ENCODE results near the gene ARRDC5. TPM values are rescaled to one million over a fixed set of nuclear protein-coding genes. Genes with fewer than 3 reads are reported as not detected.
A peak's percentile ranks its signal among the peaks of the same experiment; 100 is the strongest.

The ARRDC5 gene
- polyA plus RNA-seq, 1 donor (not counting 4 experiments of a cell fraction or from before 2014, with no cell fraction given) = not detected

DNA sequence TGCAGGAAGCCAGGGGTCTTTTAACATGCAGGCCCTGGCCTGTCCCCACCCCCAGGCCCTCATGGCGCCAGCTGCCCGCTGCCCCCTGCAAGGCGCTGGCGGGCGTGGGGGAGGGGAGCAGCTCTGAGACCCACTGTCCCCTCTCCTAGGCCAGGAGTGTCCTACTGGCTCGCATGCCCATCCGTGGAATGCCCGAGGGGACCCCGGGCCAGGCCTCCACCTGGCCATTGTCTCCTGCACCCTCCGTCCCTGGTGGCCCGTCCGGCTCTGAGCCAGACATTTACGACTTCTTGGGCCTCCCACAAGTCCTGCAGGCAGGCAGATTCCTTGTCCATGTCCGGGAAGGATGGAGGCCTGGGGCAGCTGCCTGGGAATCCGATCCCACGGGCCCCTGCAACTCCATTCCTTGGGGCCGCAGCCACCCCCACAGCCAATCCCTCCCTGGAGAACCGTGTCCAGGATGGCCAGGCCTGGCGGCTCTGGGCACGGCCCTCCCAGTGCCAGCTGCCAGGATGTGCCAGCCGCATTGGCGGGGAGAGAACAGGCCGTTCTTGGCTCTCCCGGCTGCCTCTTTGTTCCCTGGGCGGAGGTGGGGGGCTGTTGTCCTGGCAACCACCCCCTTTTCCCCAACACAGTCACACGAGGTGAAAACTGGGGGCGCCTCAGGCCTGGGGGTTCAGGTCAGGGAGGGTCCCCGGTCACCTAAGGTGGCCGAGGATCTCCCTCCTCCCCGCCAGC is 24.8 kb downstream of the ARRDC5 start:
- peak overlapping the region; percentile 37 for H2AFZ ChIP-seq (ENCODE audit: control insufficient read depth, low read length)
- H3K9me3 ChIP-seq (ENCODE audit: control insufficient read depth, low read depth, low read length) = no peaks in the 10 kb centered on the region
- no peaks in the 10 kb centered on the region for H3K36me3 ChIP-seq (ENCODE audit: control insufficient read depth in 2 of 2, extremely low read depth in 1 of 2, insufficient read depth in 2 of 2, low read length in 2 of 2)
- dilution Hi-C loops (cut with MboI; ENCODE audit: extremely low pct_ligation_motif_present, low sequenced_read_pairs) = no loop called here
- no peaks in the 10 kb centered on the region for H4K20me1 ChIP-seq (ENCODE audit: control insufficient read depth, extremely low read depth, insufficient read depth, low read length)
- H3K9me1 ChIP-seq (ENCODE audit: control insufficient read depth, extremely low read depth, insufficient read depth, low read length) = no peaks in the 10 kb centered on the region
- no peak for DNase-seq (ENCODE audit: low read depth, low spot score)
- no peak overlapping the region for H3K4me2 ChIP-seq (ENCODE audit: control insufficient read depth, extremely low read depth, insufficient read depth, low read depth, low read length)
- no peaks in the 10 kb centered on the region for H3K79me2 ChIP-seq (ENCODE audit: control insufficient read depth, insufficient read depth, low read length)
- H3K27ac ChIP-seq (ENCODE audit: control insufficient read depth, insufficient read depth, low read length) = no peak overlapping the region
- no peak overlapping the region for H3K4me3 ChIP-seq (ENCODE audit: control insufficient read depth in 2 of 3, extremely low read depth in 1 of 3, insufficient read depth in 2 of 3, low read depth in 1 of 3, low read length in 3 of 3)
- no peak for FAIRE-seq
- TF ChIP-seq, protein P1, sequence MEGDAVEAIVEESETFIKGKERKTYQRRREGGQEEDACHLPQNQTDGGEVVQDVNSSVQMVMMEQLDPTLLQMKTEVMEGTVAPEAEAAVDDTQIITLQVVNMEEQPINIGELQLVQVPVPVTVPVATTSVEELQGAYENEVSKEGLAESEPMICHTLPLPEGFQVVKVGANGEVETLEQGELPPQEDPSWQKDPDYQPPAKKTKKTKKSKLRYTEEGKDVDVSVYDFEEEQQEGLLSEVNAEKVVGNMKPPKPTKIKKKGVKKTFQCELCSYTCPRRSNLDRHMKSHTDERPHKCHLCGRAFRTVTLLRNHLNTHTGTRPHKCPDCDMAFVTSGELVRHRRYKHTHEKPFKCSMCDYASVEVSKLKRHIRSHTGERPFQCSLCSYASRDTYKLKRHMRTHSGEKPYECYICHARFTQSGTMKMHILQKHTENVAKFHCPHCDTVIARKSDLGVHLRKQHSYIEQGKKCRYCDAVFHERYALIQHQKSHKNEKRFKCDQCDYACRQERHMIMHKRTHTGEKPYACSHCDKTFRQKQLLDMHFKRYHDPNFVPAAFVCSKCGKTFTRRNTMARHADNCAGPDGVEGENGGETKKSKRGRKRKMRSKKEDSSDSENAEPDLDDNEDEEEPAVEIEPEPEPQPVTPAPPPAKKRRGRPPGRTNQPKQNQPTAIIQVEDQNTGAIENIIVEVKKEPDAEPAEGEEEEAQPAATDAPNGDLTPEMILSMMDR (optimal IDR thresholded peaks at IDR 0.05 in 1 of 3, IDR thresholded peaks at IDR 0.05 in 1 of 3, conservative IDR thresholded peaks at IDR 0.05 in 1 of 3; ENCODE audit: extremely low read depth in 1 of 3, insufficient read depth in 2 of 3, low read length in 3 of 3) = no peak
- no peak for TF ChIP-seq EZH2 (IDR thresholded peaks at IDR 0.05; ENCODE audit: low read length)
- no peaks in the 10 kb centered on the region for H3K4me1 ChIP-seq (ENCODE audit: control insufficient read depth, extremely low read depth, insufficient read depth, low read length)
- no peak overlapping the region for H3K9ac ChIP-seq (ENCODE audit: control insufficient read depth, extremely low read depth, insufficient read depth, low read length)
- no peaks in the 10 kb centered on the region for H3K27me3 ChIP-seq (ENCODE audit: control insufficient read depth, extremely low read depth, insufficient read depth, low read length)

DNA sequence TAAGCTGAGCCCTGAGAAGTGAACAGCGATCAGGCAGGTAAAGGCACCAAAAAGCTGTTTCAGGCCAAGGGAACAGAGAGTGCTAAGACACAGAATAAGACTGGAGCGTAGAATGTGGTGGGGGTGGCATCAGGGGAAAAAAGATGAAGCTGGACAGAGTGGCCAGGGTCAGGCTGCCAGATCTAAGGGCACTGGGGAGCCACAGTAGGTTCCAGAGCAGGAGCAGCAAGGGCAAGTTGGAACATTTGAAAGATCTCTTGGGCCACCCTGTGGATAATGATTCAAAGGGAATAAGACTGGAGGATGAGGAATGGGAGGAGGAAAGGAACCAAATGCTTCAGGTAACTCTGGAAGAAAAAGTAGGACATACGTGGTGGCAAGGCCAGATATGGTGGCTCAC is 28.8 kb downstream of the ARRDC5 start:
- dilution Hi-C loops (cut with MboI; ENCODE audit: extremely low pct_ligation_motif_present, low sequenced_read_pairs) = no loop called here
- Histone ChIP-seq H3K27ac (ENCODE audit: control insufficient read depth, insufficient read depth, low read length) (no peak overlapping the region), H3K9ac (ENCODE audit: control insufficient read depth, extremely low read depth, insufficient read depth, low read length) (no peak overlapping the region), H3K79me2 (ENCODE audit: control insufficient read depth, insufficient read depth, low read length) (no peaks in the 10 kb centered on the region), H3K4me2 (ENCODE audit: control insufficient read depth, extremely low read depth, insufficient read depth, low read depth, low read length) (no peak overlapping the region), H3K9me3 (ENCODE audit: control insufficient read depth, low read depth, low read length) (no peaks in the 10 kb centered on the region), H3K36me3 (ENCODE audit: control insufficient read depth in 2 of 2, extremely low read depth in 1 of 2, insufficient read depth in 2 of 2, low read length in 2 of 2) (no peaks in the 10 kb centered on the region), H2AFZ (ENCODE audit: control insufficient read depth, low read length) (no peak overlapping the region), H3K27me3 (ENCODE audit: control insufficient read depth, extremely low read depth, insufficient read depth, low read length) (no peaks in the 10 kb centered on the region), H4K20me1 (ENCODE audit: control insufficient read depth, extremely low read depth, insufficient read depth, low read length) (no peaks in the 10 kb centered on the region), H3K9me1 (ENCODE audit: control insufficient read depth, extremely low read depth, insufficient read depth, low read length) (no peaks in the 10 kb centered on the region), H3K4me3 (ENCODE audit: control insufficient read depth in 2 of 3, extremely low read depth in 1 of 3, insufficient read depth in 2 of 3, low read depth in 1 of 3, low read length in 3 of 3) (no peak overlapping the region), H3K4me1 (ENCODE audit: control insufficient read depth, extremely low read depth, insufficient read depth, low read length) (peaks cover 14% of the 10 kb centered on the region)
- TF ChIP-seq EZH2 (IDR thresholded peaks at IDR 0.05; ENCODE audit: low read length) = no peak
- TF ChIP-seq, protein P1 (optimal IDR thresholded peaks at IDR 0.05 in 1 of 3, IDR thresholded peaks at IDR 0.05 in 1 of 3, conservative IDR thresholded peaks at IDR 0.05 in 1 of 3; ENCODE audit: extremely low read depth in 1 of 3, insufficient read depth in 2 of 3, low read length in 3 of 3) = no peak
- DNase-seq (ENCODE audit: low read depth, low spot score) (no peak), FAIRE-seq (no peak)

Measured in keratinocyte (primary cell).